Stimulated activated CD4-positive, alpha-beta T cell treated with anti-CD3 and anti-CD28 coated beads, Interleukin-15, amount 100 ng/mL, for 1 hour (primary cell): ENCODE results near the gene SLC2A9.

Experiments
- DNase-seq, 2 donors: peaks; one replicate each; pipeline ENCODE4 v3.0.0-alpha.2; 2020; ENCODE audit warnings: low read depth in 1 of 2, low spot score in 1 of 2

Gene SLC2A9

GRCh38 chr4:10045481-10045880 lies 24.2 kb upstream of the SLC2A9 start:
- no peak for DNase-seq

GRCh38 chr4:10041036-10041435 lies 19.7 kb upstream of the SLC2A9 start:
- DNase-seq, result no peak

- DNase-seq, result no peak
Measured at GRCh38 chr4:10040049-10040892, 19.0 kb upstream of the SLC2A9 start.

GRCh38 chr4:10036807-10037342 lies 15.6 kb upstream of the SLC2A9 start:
- DNase-seq, result no peak

DNA sequence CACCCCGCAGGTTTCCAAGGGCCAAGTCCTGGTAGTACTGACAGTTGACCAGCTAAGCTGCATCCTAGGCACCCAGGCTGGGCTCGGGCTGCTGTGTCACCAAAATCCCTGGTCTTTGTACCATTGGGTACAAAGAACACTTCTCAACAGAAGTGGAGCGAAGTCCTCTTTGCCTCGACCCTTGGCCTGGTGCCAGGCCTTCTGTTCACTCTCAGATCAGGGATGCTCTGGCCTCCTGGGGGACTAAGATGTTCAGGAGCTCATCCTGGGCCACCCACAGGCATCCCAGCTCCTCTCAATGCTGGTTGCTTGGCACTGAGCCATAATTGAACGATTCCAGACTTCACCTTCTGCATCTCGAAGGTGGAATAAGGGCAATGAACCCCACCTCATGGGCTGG lies 13.8 kb upstream of the SLC2A9 start:
- DNase-seq, result no peak

DNA sequence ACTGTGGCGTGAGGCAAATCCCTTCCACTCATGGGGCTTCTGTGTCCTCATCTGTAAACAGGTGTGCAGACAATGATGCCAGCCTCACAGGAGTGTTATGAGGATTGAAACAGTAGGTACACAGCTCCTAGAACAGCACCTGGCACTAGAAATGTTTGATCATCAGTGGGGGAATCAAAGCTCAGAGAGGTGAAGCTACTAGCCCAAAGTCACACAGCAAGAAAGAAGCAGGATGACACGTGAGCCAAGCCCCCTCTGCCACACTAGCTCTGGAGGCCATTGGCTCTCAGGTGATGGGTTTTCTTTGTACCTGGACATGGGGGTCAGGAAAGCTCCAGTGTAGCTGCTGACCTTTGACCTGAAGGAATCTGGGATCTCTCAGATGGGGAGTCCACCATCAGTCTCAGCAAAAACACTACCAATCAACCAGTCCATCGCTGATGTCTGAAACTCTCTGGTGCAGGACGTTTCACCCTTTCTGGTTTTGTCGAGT lies 13.4 kb upstream of the SLC2A9 start:
- DNase-seq, result no peak

GRCh38 chr4:10034136-10034535 lies 12.8 kb upstream of the SLC2A9 start:
- DNase-seq, result no peak

GRCh38 chr4:10033191-10033881 lies 12.0 kb upstream of the SLC2A9 start:
- no peak for DNase-seq

GRCh38 chr4:10032625-10033024 lies 11.3 kb upstream of the SLC2A9 start:
- no peak for DNase-seq

DNA sequence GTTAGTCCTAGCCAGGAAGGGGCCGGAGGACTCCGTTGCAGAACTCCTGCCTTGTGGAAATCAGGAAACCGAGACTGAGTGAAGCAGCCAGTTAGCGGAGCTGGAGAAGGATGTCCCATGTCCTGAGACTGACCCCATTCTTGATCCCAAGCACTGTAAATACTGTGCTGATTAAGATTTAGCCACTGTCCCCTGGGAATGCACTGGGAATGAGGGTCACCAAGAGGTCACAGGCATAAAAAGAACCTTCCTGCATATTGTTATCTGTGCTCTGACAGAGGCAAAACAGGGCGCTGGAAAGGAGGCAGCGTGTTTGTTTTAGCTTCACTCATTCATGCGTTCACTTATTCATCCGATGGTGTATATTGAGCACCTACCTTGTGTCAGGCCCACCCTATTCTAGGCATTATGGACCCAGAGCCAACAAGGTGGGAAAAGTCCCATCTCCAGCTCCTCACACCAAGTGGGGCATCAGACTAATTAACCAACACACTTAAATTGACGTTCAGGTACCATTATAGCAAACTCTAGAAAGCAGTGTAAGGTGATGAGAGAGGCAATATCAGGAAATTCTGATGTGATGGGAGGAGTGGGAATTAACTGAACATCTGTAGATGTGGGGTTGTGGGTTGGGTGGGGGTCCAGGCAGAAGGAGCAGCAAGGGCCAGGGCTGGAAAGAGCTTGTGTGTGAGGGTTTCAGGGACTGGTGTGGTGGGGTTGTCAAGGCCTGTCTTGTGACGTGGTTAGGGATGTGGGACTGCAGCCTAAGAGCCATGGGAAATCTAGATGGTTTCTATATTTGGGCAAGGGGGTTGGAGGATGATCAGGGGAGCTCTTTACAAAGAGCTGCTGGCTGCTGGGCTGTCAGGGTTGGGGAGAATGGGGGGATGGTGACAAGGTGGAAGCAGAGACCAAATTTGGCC lies 10.6 kb upstream of the SLC2A9 start:
- no peak for DNase-seq

DNA sequence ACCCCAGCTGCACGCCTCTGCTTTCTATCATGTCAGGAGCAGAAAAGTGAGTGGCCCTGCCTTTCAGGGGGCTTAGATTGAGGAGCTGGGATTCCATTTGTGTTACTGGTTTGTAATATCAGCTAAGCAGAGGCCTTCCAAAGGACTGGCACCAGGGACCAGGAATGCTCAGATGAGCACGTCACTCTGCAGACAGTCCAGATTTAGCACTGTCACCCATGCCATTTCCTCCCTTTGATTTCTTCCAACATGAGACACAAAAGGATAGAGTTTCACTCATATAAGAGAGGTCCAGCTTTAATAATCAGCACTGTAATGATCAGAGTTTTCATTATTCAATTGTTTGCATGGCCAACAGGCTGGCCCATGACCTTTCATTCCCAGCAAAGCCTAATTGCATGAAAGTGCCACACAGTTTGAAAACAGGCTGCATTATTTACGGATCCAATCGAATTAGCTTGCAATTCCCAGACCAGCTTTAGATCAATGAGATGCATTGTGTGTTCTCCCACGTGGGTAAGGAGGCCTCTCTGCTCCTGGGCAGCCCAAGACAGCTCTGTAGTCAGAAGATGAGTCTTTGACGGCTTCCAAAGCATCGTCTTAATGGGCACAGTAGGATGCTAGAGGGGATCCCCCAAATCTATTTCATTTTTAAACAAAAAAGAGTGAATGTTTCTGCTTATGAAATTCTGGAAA lies 9.8 kb upstream of the SLC2A9 start:
- no peak for DNase-seq

- no peak for DNase-seq
Measured at GRCh38 chr4:10029403-10029802, 8.1 kb upstream of the SLC2A9 start.

GRCh38 chr4:10028910-10029309 lies 7.6 kb upstream of the SLC2A9 start:
- no peak for DNase-seq

- DNase-seq, result no peak
Measured at GRCh38 chr4:10026485-10026884, 5.2 kb upstream of the SLC2A9 start.

DNA sequence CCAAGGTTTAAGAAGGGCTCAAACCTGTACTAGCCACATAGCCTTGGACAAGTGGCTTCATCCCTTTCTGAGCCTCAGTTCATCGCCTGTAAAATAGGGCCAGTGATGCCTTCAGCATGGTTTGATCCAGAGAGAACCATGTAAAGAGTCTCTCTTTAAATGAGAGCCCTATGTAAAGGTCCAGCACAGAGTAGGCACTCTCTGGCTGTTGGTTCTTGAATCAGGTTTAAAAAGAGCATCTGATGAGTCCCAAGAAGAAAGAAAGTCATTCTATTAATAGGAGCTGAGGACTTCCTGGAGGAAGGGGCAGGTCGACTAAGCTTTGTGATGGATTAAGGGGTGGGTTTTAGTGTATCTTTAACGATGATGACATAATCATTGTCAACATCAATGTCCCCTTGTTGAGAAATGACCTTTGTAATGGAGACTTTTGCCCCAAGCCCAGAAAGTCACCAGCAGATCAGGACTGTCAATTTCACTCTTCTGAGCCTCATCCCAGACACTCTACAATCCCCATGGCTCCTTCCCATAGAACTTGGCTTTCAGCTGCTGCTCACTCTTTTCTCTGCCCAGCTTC lies 4.0 kb upstream of the SLC2A9 start:
- DNase-seq, result no peak

DNA sequence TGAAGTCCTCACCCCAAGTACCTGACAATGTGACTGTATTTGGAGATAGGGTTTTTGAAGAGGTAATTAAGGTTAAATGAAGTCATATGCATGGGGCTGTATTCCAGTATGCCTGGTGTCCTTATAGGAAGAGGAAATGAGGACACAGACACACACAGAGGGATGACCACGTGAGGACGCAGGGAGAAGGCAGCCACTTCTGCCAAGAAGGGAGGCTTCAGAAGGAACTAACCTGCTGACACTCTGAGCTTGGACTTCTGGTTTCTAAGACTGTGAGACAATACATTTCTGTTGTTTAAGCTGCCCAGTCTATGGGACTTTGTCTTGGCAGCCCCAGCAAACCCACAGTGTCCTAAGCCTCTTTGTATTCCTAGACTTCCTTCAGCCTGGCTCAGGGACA lies 3.0 kb upstream of the SLC2A9 start:
- DNase-seq, result no peak

DNA sequence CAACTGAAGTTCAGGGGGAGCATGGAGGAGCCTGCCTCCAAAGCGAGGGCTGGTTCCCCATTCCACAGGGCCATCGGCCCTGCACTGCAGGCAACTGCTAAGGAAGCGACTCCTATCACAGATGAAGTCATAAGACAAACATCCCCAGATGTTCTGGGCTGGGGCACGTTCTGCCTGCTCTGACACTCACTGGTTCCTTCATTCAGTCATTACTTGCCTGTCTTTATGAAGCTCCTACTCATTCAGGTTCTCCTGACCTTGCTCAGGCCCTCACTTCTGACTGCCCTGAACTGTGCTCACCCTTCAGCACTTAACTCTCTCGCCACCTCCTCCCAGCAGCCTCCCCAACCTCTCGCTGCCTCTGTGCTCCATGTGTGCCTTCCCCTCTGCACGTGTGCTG lies 2.5 kb upstream of the SLC2A9 start:
- no peak for DNase-seq

- no peak for DNase-seq
Measured at GRCh38 chr4:10023050-10023419, 1.7 kb upstream of the SLC2A9 start.

DNA sequence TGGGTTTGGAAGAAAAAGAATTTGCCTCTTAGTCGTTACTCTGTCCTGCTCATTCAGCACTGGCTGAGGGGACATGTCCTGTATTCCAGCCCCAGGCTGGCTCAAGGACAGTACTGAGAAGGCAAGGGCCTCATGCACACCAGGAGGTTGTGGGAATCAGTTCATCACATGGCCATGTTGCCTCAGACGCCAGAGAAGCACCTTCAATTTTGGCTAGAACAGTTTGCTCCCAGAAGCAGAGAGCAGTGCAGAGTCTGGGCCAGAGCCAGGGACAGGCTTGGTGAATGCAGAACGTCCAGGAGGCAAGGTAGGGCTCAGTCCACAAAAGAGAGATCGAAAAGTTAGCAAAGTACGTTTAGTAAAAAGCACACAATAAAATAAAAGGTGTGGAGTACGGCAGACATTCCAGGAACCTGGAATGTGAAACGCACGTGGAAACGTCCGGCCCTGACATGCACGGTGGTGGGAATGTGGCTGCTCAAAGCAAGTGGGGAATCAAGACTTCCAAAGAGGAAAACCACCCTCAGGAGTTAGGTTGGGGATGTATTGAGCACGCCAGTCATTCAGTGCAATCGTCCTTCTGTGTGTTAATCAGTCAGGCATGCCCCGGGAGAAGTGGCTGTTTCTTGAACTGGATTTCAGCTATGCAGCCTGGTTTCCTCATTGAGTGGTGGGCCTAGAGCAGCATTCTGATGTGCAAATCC lies 1.2 kb upstream of the SLC2A9 start:
- DNase-seq, result no peak

- DNase-seq, result no peak
Measured at GRCh38 chr4:10021653-10022023, 341 bp upstream of the SLC2A9 start.
